Activated naive CD4-positive, alpha-beta T cell treated with anti-CD3 and anti-CD28 coated beads for 36 hours (primary cell): ENCODE measurements around the gene ANKRD63. TPM values are rescaled to one million over a fixed set of nuclear protein-coding genes. Genes with fewer than 3 reads are reported as not detected.

ENCODE experiments used
- CTCF ChIA-PET: fragments of 350-600 bp; sonication (Branson Sonifier 250); formaldehyde crosslinking; loops from one replicate; lab custom pipeline; 2021; ENCODE audit warnings: antibody characterized with exemption; lab: Charles Lee
- DNase-seq: peaks from one replicate; pipeline ENCODE4 v3.0.0-alpha.2; 2020
- H3K27ac Mint-ChIP-seq: one replicate; pipeline ENCODE4 v1.8.0; 2021; ENCODE audit warnings: mild to moderate bottlenecking, mixed read lengths
- H3K27me3 Mint-ChIP-seq: one replicate; pipeline ENCODE4 v1.8.0; 2021; ENCODE audit warnings: low read depth, mixed read lengths
- H3K36me3 Mint-ChIP-seq: one replicate; pipeline ENCODE4 v1.8.0; 2021; ENCODE audit warnings: low read depth, mixed read lengths
- H3K4me1 Mint-ChIP-seq: one replicate; pipeline ENCODE4 v1.8.0; 2021; ENCODE audit warnings: low read depth, mixed read lengths
- H3K4me3 Mint-ChIP-seq: one replicate; pipeline ENCODE4 v1.8.0; 2021; ENCODE audit warnings: mild to moderate bottlenecking, moderate library complexity, mixed read lengths
- H3K9me3 Mint-ChIP-seq: one replicate; pipeline ENCODE4 v1.8.0; 2021; ENCODE audit warnings: mixed read lengths
- intact Hi-C: fragments of 100-400 bp; cut with micrococcal nuclease; formaldehyde crosslinking; loops from one replicate; pipeline ENCODE4 v1.15.1; 2023
- total RNA-seq, 2 experiments: library from RNA; stranded (reverse); gene quantifications; one replicate each; pipeline ENCODE4 v1.2.3, GENCODE V29; 2021

The ANKRD63 gene
- total RNA-seq, 2 experiments from 2014 or later, result not detected

GRCh38 chr15:40252438-40253166 lies 30.3 kb downstream of the ANKRD63 start:
- intact Hi-C loops, result no loop called here
- CTCF ChIA-PET, result interaction anchor here (0.6 kb wide), 1 partner anchor 29 kb away, joined by 4 read pairs; no protein-coding TSS in a partner anchor
- no peaks in the 10 kb centered on the region for H3K9me3 Mint-ChIP-seq
- no peaks in the 10 kb centered on the region for H3K36me3 Mint-ChIP-seq
- H3K4me3 Mint-ChIP-seq, result peak overlapping the region; percentile 60
- DNase-seq, result no peak
- peaks cover 21% of the 10 kb centered on the region for H3K27me3 Mint-ChIP-seq
- no peak overlapping the region for H3K27ac Mint-ChIP-seq
- H3K4me1 Mint-ChIP-seq, result peaks cover 4% of the 10 kb centered on the region

GRCh38 chr15:40252141-40252437 lies 30.8 kb downstream of the ANKRD63 start:
- intact Hi-C loops, result no loop called here
- H3K27me3 Mint-ChIP-seq, result peaks cover 21% of the 10 kb centered on the region
- CTCF ChIA-PET, result no interaction called here
- peaks cover 4% of the 10 kb centered on the region for H3K4me1 Mint-ChIP-seq
- no peak overlapping the region for H3K4me3 Mint-ChIP-seq
- H3K9me3 Mint-ChIP-seq, result no peaks in the 10 kb centered on the region
- H3K36me3 Mint-ChIP-seq, result no peaks in the 10 kb centered on the region
- H3K27ac Mint-ChIP-seq, result no peak overlapping the region
- no peak for DNase-seq

GRCh38 chr15:40251486-40252140 lies 31.3 kb downstream of the ANKRD63 start:
- CTCF ChIA-PET, result interaction anchor here (0.6 to 1.5 kb wide), 2 partner anchors 25 to 206 kb away, joined by 3 to 4 read pairs; no protein-coding TSS in a partner anchor
- no peak overlapping the region for H3K4me3 Mint-ChIP-seq
- H3K36me3 Mint-ChIP-seq, result no peaks in the 10 kb centered on the region
- H3K27ac Mint-ChIP-seq, result no peak overlapping the region
- peaks cover 21% of the 10 kb centered on the region for H3K27me3 Mint-ChIP-seq
- DNase-seq, result no peak
- no peaks in the 10 kb centered on the region for H3K9me3 Mint-ChIP-seq
- H3K4me1 Mint-ChIP-seq, result peaks cover 4% of the 10 kb centered on the region
- intact Hi-C loops, result no loop called here

- H3K27me3 Mint-ChIP-seq, result peaks cover 21% of the 10 kb centered on the region
- H3K9me3 Mint-ChIP-seq, result no peaks in the 10 kb centered on the region
- H3K4me1 Mint-ChIP-seq, result peaks cover 4% of the 10 kb centered on the region
- H3K27ac Mint-ChIP-seq, result no peak overlapping the region
- DNase-seq, result no peak
- no peaks in the 10 kb centered on the region for H3K36me3 Mint-ChIP-seq
- intact Hi-C loops, result no loop called here
- H3K4me3 Mint-ChIP-seq, result no peak overlapping the region
- CTCF ChIA-PET, result interaction anchor here (0.6 to 1.5 kb wide), 4 partner anchors 23 to 616 kb away, joined by 3 to 4 read pairs (median 4); no protein-coding TSS in a partner anchor
These were observed 31.9 kb downstream of the ANKRD63 start for GRCh38 chr15:40250771-40251483.

- Mint-ChIP-seq H3K27me3 (peaks cover 21% of the 10 kb centered on the region), H3K9me3 (no peaks in the 10 kb centered on the region), H3K4me1 (peaks cover 4% of the 10 kb centered on the region), H3K36me3 (no peaks in the 10 kb centered on the region), H3K4me3 (no peak overlapping the region), H3K27ac (no peak overlapping the region)
- CTCF ChIA-PET, result interaction anchor here (0.6 to 1.5 kb wide), 5 partner anchors 24 to 615 kb away, joined by 3 to 4 read pairs (median 3); no protein-coding TSS in a partner anchor
- no peak for DNase-seq
- intact Hi-C loops, result no loop called here
These were observed 32.6 kb downstream of the ANKRD63 start for GRCh38 chr15:40250304-40250656.

- Mint-ChIP-seq H3K36me3 (no peaks in the 10 kb centered on the region), H3K27me3 (peaks cover 21% of the 10 kb centered on the region), H3K27ac (no peak overlapping the region), H3K9me3 (no peaks in the 10 kb centered on the region), H3K4me3 (no peak overlapping the region), H3K4me1 (peaks cover 4% of the 10 kb centered on the region)
- no peak for DNase-seq
- CTCF ChIA-PET, result interaction anchor here (0.6 to 1.5 kb wide), 5 partner anchors 24 to 204 kb away, joined by 3 to 4 read pairs (median 4); no protein-coding TSS in a partner anchor
- intact Hi-C loops, result no loop called here
These were observed 33.2 kb downstream of the ANKRD63 start for GRCh38 chr15:40249477-40250303.

- Mint-ChIP-seq H3K36me3 (no peaks in the 10 kb centered on the region), H3K9me3 (no peaks in the 10 kb centered on the region), H3K27ac (no peak overlapping the region), H3K4me3 (no peak overlapping the region), H3K27me3 (peaks cover 9% of the 10 kb centered on the region), H3K4me1 (peaks cover 3% of the 10 kb centered on the region)
- CTCF ChIA-PET, result no interaction called here
- no peak for DNase-seq
- intact Hi-C loops, result no loop called here
These were observed 34.7 kb downstream of the ANKRD63 start for GRCh38 chr15:40248006-40248783.

- peaks cover 5% of the 10 kb centered on the region for H3K27me3 Mint-ChIP-seq
- DNase-seq, result no peak
- H3K4me1 Mint-ChIP-seq, result no peaks in the 10 kb centered on the region
- intact Hi-C loops, result no loop called here
- no peak overlapping the region for H3K27ac Mint-ChIP-seq
- no peaks in the 10 kb centered on the region for H3K36me3 Mint-ChIP-seq
- H3K4me3 Mint-ChIP-seq, result no peak overlapping the region
- no peaks in the 10 kb centered on the region for H3K9me3 Mint-ChIP-seq
- CTCF ChIA-PET, result interaction anchor here (0.7 to 0.8 kb wide), 3 partner anchors 32 to 73 kb away, joined by 3 to 4 read pairs (median 3); no protein-coding TSS in a partner anchor
These were observed 35.4 kb downstream of the ANKRD63 start for GRCh38 chr15:40247406-40247971.

GRCh38 chr15:40246496-40247280 lies 36.2 kb downstream of the ANKRD63 start:
- no peak overlapping the region for H3K27ac Mint-ChIP-seq
- no peaks in the 10 kb centered on the region for H3K36me3 Mint-ChIP-seq
- no peaks in the 10 kb centered on the region for H3K4me1 Mint-ChIP-seq
- intact Hi-C loops, result no loop called here
- peaks cover 3% of the 10 kb centered on the region for H3K27me3 Mint-ChIP-seq
- H3K4me3 Mint-ChIP-seq, result no peak overlapping the region
- H3K9me3 Mint-ChIP-seq, result no peaks in the 10 kb centered on the region
- CTCF ChIA-PET, result interaction anchor here (0.6 to 0.8 kb wide), 4 partner anchors 32 to 459 kb away, joined by 3 to 7 read pairs (median 4); no protein-coding TSS in a partner anchor
- DNase-seq, result no peak

- H3K36me3 Mint-ChIP-seq, result no peaks in the 10 kb centered on the region
- no peak overlapping the region for H3K27ac Mint-ChIP-seq
- intact Hi-C loops, result no loop called here
- no peak overlapping the region for H3K4me3 Mint-ChIP-seq
- no peaks in the 10 kb centered on the region for H3K27me3 Mint-ChIP-seq
- no peaks in the 10 kb centered on the region for H3K9me3 Mint-ChIP-seq
- no peak for DNase-seq
- no peaks in the 10 kb centered on the region for H3K4me1 Mint-ChIP-seq
- CTCF ChIA-PET, result interaction anchor here (0.6 to 1.5 kb wide), 2 partner anchors 29 to 458 kb away, joined by 7 to 10 read pairs; no protein-coding TSS in a partner anchor
These were observed 37.0 kb downstream of the ANKRD63 start for GRCh38 chr15:40245666-40246450.
